Camera-type eye (tissue), 1 donor: ENCODE data around the gene BTBD3. TPM values are rescaled to one million over a fixed set of nuclear protein-coding genes. Genes with fewer than 3 reads are reported as not detected.

Experiments used
- total RNA-seq: library from RNA; depleted of rRNA; stranded (reverse); fragments of >200 nt; gene quantifications from one replicate; pipeline ENCODE4 v1.2.3, GENCODE V29; 2014

Gene BTBD3
- total RNA-seq: 134 TPM

GRCh38 chr20:11917663-11918062 lies at the start of gene BTBD3:
TSS of gene BTBD3 (plus strand) at chr20:11917893. CDS start at chr20:11918276, 383 bp downstream.

